ENCODE measurements around the gene IFITM10. TPM values are rescaled to one million over a fixed set of nuclear protein-coding genes. Genes with fewer than 3 reads are reported as not detected.
"Not testable (repeated sequence)": the region's sequence is repeated elsewhere in the genome, so short reads cannot be mapped to it uniquely, and the experiment has no call there.

IFITM10 gene
- total RNA-seq, 2 experiments from 2014 or later: 0.27 to 0.29 TPM

- H3K36me3 Mint-ChIP-seq: no peaks in the 10 kb centered on the region
- no peak overlapping the region for H3K4me3 Mint-ChIP-seq
- peaks cover 16% of the 10 kb centered on the region for H3K4me1 Mint-ChIP-seq (ENCODE audit: low read depth)
- POLR2A ChIA-PET: no interaction called here
- peaks cover 2% of the 10 kb centered on the region for H3K27me3 Mint-ChIP-seq
- intact Hi-C loops (cut with micrococcal nuclease): no loop called here
- H3K9me3 Mint-ChIP-seq: no peaks in the 10 kb centered on the region
- no peak overlapping the region for H3K27ac Mint-ChIP-seq
- no peak for DNase-seq
- CTCF ChIA-PET: no interaction called here
These were observed 24.5 kb upstream of the IFITM10 start for GRCh38 chr11:1774886-1775285.

DNA sequence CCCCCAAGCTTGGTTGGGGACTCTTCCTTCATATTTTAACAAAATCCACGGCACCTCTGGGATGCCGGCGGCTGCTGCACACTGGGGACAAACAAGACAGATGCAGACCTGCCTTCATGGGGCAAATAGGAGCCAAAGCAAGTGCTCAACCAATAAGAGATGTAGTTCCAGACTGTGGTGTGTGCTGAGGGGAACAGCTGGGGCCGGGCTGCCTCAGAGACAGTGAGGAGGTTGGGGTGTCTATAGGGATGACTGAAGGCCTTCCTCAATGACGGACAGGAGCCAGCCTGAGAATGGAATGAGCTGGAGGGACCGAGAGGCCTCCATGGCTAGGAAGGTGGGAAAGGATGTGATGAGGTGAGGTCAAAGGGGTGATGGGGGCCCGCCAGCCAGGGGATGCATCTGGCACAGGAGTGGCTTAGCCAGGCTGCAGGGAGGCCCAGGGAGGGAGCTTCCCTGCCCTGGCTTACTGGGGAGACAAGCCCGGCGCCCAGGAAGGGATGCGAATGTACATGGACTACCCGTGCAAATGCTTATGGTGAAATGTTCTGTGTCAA lies 23.7 kb upstream of the IFITM10 start:
- Mint-ChIP-seq H3K36me3 (no peaks in the 10 kb centered on the region), H3K27me3 (peaks cover 1% of the 10 kb centered on the region), H3K27ac (no peak overlapping the region), H3K4me3 (no peak overlapping the region), H3K9me3 (no peaks in the 10 kb centered on the region), H3K4me1 (ENCODE audit: low read depth) (peaks cover 16% of the 10 kb centered on the region)
- intact Hi-C loops (cut with micrococcal nuclease): loop anchor here (2.0 kb wide), 1 partner anchor 15 kb away; no protein-coding TSS in a partner anchor
- ChIA-PET CTCF (interaction anchor here (0.8 to 1.4 kb wide), 5 partner anchors 58 to 121 kb away, joined by 3 to 4 read pairs (median 3); no protein-coding TSS in a partner anchor), POLR2A (interaction anchor here (1.5 kb wide), 1 partner anchor 10 kb away, joined by 4 read pairs; the partner anchor contains the start of gene CTSD)
- no peak for DNase-seq

DNA sequence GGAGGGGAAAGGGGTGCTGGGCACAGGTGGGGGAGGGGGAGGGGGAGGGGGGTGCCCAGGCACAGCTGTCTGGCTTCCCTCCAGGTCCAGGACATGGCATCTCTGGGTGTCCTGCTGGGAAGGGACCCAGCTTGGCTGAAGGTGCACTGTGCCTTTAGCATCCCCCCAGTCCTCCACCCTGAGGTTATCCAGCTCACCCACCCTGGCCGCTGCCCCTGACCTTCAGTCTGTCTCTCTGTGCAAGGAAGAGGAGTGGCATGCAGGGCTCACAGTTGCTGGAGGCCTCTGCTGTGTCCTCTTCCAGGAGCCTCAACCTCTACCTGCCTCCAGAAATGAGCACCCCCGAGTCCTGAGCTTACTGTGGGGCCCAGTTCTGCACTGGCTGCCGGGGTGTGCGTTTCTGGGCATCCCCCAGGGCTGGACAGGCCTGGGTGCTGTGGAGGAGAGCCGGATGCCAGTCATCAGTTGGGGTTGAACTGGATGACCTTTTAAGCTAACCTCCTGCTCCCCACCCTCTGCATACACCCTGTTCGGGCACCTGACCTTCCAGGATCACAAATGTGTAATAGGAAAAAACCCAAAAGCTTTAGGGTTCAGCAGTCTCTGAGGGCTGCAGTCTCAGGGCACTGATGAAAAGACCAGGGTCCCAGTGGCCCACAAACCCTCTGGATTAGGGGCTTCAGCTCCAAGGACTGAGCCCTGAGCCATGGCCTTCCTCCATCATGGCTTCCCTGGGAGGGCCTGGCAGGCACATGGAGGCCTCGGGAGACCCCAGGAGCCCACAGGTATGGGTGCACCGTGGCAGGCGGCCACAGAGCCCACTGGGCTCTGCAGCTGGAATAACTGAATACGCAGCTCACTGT lies 23.0 kb upstream of the IFITM10 start:
- ChIA-PET CTCF (interaction anchor here (0.8 to 1.4 kb wide), 9 partner anchors 22 to 199 kb away, joined by 3 to 4 read pairs (median 3); no protein-coding TSS in a partner anchor), POLR2A (interaction anchor here (0.5 to 1.5 kb wide), 3 partner anchors 9 to 35 kb away, joined by 4 read pairs; partner anchors contain the start of gene CTSD)
- Mint-ChIP-seq H3K36me3 (no peaks in the 10 kb centered on the region), H3K27me3 (no peaks in the 10 kb centered on the region), H3K27ac (peak overlapping the region; percentile 47), H3K4me1 (ENCODE audit: low read depth) (peaks cover 18% of the 10 kb centered on the region), H3K4me3 (no peak overlapping the region), H3K9me3 (no peaks in the 10 kb centered on the region)
- no peak for DNase-seq
- intact Hi-C loops (cut with micrococcal nuclease): loop anchor here (2.0 kb wide), 1 partner anchor 15 kb away; no protein-coding TSS in a partner anchor

DNA sequence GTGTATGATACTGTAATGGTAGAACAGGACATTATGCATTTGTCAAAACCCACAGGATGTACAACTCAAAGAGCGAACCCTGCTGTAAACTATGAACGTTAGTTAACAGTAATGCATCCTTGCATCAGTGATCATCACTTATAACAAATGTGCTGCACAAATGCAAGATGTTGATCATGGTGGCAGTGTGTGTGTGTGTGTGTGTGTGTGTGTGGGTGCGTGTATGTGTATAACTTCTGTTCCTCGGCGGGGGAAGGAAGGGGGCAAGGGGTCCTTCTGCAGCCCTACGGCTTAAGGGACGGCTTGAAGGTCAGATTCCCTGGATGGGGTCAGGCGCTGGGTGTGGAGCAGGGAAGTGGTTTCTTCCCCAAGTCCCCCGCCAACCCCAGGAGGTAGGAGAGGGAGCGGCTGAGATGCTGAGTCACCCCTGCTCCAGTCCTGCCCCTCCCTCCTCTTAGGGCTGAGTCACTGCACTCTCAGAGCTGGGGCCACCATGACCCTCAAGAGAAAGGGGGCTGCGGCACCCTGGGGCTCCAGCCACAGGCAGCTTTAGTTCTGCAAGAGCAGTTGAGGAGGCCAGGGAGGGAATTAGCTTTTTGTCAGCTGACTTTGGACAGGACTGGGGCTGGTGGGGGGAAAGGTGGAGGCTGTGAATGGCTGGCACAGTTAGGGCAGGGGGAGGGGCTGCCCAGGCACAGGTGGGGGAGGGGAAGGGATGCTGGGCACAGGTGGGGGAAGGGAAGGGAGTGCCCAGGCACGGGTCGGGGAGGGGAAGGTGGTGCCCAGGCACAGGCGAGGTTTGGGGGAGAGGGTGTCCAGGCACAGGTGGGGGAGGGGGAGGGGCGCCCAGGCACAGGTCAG lies 22.1 kb upstream of the IFITM10 start:
- no peaks in the 10 kb centered on the region for H3K27me3 Mint-ChIP-seq
- peak overlapping the region; percentile 72 for H3K27ac Mint-ChIP-seq
- ChIA-PET CTCF (interaction anchor here (0.7 to 1.4 kb wide), 6 partner anchors 22 to 198 kb away, joined by 3 to 4 read pairs (median 3); no protein-coding TSS in a partner anchor), POLR2A (interaction anchor here (0.5 to 1.5 kb wide), 3 partner anchors 9 to 36 kb away, joined by 4 read pairs; partner anchors contain the start of gene CTSD)
- no peaks in the 10 kb centered on the region for H3K36me3 Mint-ChIP-seq
- no peaks in the 10 kb centered on the region for H3K9me3 Mint-ChIP-seq
- intact Hi-C loops (cut with micrococcal nuclease): loop anchor here (2.0 kb wide), 1 partner anchor 14 kb away; no protein-coding TSS in a partner anchor
- DNase-seq: peak; percentile 80
- peak overlapping the region; percentile 47 for H3K4me3 Mint-ChIP-seq
- peaks cover 22% of the 10 kb centered on the region for H3K4me1 Mint-ChIP-seq (ENCODE audit: low read depth)

GRCh38 chr11:1771700-1772099 lies 21.3 kb upstream of the IFITM10 start:
- Mint-ChIP-seq H3K4me1 (ENCODE audit: low read depth) (peaks cover 22% of the 10 kb centered on the region), H3K4me3 (no peak overlapping the region), H3K27me3 (no peaks in the 10 kb centered on the region), H3K9me3 (no peaks in the 10 kb centered on the region), H3K36me3 (no peaks in the 10 kb centered on the region), H3K27ac (no peak overlapping the region)
- ChIA-PET POLR2A (interaction anchor here (0.7 kb wide), 1 partner anchor 81 kb away, joined by 5 read pairs; the partner anchor contains the start of gene LSP1), CTCF (interaction anchor here (0.7 to 2.4 kb wide), 2 partner anchors 78 to 182 kb away, joined by 3 to 8 read pairs; no protein-coding TSS in a partner anchor)
- no peak for DNase-seq
- intact Hi-C loops (cut with micrococcal nuclease): loop anchor here (2.0 kb wide), 1 partner anchor 13 kb away; no protein-coding TSS in a partner anchor

DNA sequence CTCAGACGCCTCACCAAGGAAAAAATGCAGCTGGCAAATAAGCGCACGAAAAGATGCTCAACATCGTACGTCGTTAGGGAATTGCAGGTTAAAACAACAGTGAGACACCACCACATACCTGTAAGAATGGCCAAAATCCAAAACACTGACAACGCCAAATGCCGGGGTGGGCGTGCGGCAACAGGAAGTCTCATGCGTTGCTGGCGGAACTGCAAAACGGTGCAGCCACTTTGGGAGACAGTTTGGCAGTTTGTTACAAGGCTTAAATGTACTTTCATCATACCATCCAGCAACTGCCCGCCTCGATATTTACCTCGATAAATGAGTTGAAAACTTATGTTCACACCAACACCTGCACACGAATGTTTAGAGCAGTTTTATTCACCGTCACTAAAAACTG lies 20.9 kb upstream of the IFITM10 start:
- ChIA-PET POLR2A (interaction anchor here (0.7 kb wide), 1 partner anchor 82 kb away, joined by 5 read pairs; the partner anchor contains the start of gene LSP1), CTCF (interaction anchor here (2.4 kb wide), 1 partner anchor 77 kb away, joined by 8 read pairs; no protein-coding TSS in a partner anchor)
- intact Hi-C loops (cut with micrococcal nuclease): no loop called here
- Mint-ChIP-seq H3K4me1 (ENCODE audit: low read depth) (peaks cover 22% of the 10 kb centered on the region), H3K27ac (no peak overlapping the region), H3K4me3 (no peak overlapping the region), H3K27me3 (no peaks in the 10 kb centered on the region), H3K9me3 (no peaks in the 10 kb centered on the region), H3K36me3 (no peaks in the 10 kb centered on the region)
- no peak for DNase-seq

DNA sequence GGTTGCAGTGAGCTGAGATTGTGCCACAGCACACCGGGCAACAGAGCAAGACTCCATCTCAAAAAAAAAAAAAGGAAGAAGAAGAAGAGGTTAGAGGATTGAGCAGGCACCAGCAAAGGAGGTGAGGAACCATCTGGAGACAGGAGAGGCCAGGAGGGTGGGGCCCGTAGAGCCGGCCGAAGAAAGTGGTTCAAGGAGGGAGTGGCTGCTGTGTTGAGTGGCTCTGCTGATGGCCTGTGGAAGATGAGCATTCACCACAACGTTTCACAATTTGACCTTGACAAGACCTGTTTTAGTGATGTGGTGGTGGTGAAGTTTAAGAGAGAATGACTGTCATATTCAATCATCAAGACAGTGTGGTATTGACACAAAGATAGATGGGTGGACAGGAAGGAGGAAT lies 20.1 kb upstream of the IFITM10 start:
- intact Hi-C loops (cut with micrococcal nuclease): no loop called here
- CTCF ChIA-PET: interaction anchor here (1.0 to 2.4 kb wide), 4 partner anchors 62 to 118 kb away, joined by 3 to 8 read pairs (median 4); no protein-coding TSS in a partner anchor
- H3K9me3 Mint-ChIP-seq: no peaks in the 10 kb centered on the region
- H3K27ac Mint-ChIP-seq: no peak overlapping the region
- H3K27me3 Mint-ChIP-seq: no peaks in the 10 kb centered on the region
- no peak for DNase-seq
- POLR2A ChIA-PET: no interaction called here
- H3K4me1 Mint-ChIP-seq (ENCODE audit: low read depth): peaks cover 22% of the 10 kb centered on the region
- no peaks in the 10 kb centered on the region for H3K36me3 Mint-ChIP-seq
- H3K4me3 Mint-ChIP-seq: no peak overlapping the region

- ChIA-PET POLR2A (no interaction called here), CTCF (interaction anchor here (1.0 to 2.4 kb wide), 4 partner anchors 62 to 117 kb away, joined by 3 to 8 read pairs (median 4); no protein-coding TSS in a partner anchor)
- Mint-ChIP-seq H3K9me3 (no peaks in the 10 kb centered on the region), H3K27me3 (no peaks in the 10 kb centered on the region), H3K4me1 (ENCODE audit: low read depth) (peaks cover 22% of the 10 kb centered on the region), H3K27ac (no peak overlapping the region), H3K4me3 (no peak overlapping the region), H3K36me3 (no peaks in the 10 kb centered on the region)
- intact Hi-C loops (cut with micrococcal nuclease): no loop called here
- no peak for DNase-seq
These were observed 19.7 kb upstream of the IFITM10 start for GRCh38 chr11:1770061-1770460.

- H3K27ac Mint-ChIP-seq; POLR2A ChIA-PET; DNase-seq; H3K36me3 Mint-ChIP-seq; H3K9me3 Mint-ChIP-seq; intact Hi-C loops (cut with micrococcal nuclease); H3K4me3 Mint-ChIP-seq; H3K27me3 Mint-ChIP-seq: not testable (repeated sequence)
- CTCF ChIA-PET: interaction anchor here (0.6 to 2.4 kb wide), 5 partner anchors 63 to 117 kb away, joined by 3 to 8 read pairs (median 3); no protein-coding TSS in a partner anchor
- peaks cover 24% of the 10 kb centered on the region for H3K4me1 Mint-ChIP-seq (ENCODE audit: low read depth)
These were observed 19.0 kb upstream of the IFITM10 start for GRCh38 chr11:1769304-1769936.

- intact Hi-C loops (cut with micrococcal nuclease): no loop called here
- POLR2A ChIA-PET: no interaction called here
- no peaks in the 10 kb centered on the region for H3K9me3 Mint-ChIP-seq
- no peaks in the 10 kb centered on the region for H3K36me3 Mint-ChIP-seq
- H3K27ac Mint-ChIP-seq: no peak overlapping the region
- H3K4me1 Mint-ChIP-seq (ENCODE audit: low read depth): peaks cover 22% of the 10 kb centered on the region
- CTCF ChIA-PET: no interaction called here
- H3K4me3 Mint-ChIP-seq: no peak overlapping the region
- DNase-seq: no peak
- H3K27me3 Mint-ChIP-seq: no peaks in the 10 kb centered on the region
These were observed 17.7 kb upstream of the IFITM10 start for GRCh38 chr11:1768141-1768469.
